ENCODE measurements around the gene KLHL17. TPM values are rescaled to one million over a fixed set of nuclear protein-coding genes. Genes with fewer than 3 reads are reported as not detected.

KLHL17 gene
- total RNA-seq, 1 experiment from 2014 or later: 32.1 TPM

- Histone ChIP-seq H3K9me2 (replicated peaks; ENCODE audit: low read length) (no peaks in the 10 kb centered on the region), H2AFZ (ENCODE audit: low read length) (peak overlapping the region; percentile 41), H3K9me3 (ENCODE audit: low read length) (no peaks in the 10 kb centered on the region), H3K79me2 (ENCODE audit: low read length) (peaks cover 48% of the 10 kb centered on the region), H4K20me1 (ENCODE audit: low read length) (peaks cover 22% of the 10 kb centered on the region), H3K4me2 (ENCODE audit: low read length) (peak overlapping the region; percentile 89), H3K4me1 (ENCODE audit: insufficient read depth, low read length) (peaks cover 5% of the 10 kb centered on the region), H3K27me3 (ENCODE audit: low read length) (no peaks in the 10 kb centered on the region), H3K4me3 (ENCODE audit: low read length) (peak overlapping the region; percentile 93), H3F3A (ENCODE audit: low read length, unreplicated experiment) (no peaks in the 10 kb centered on the region), H3K27ac (ENCODE audit: low read length) (peak overlapping the region; percentile 96), H3K36me3 (ENCODE audit: low read depth, low read length) (no peaks in the 10 kb centered on the region), H3K9ac (ENCODE audit: low read length) (peak overlapping the region; percentile 97)
- CTCF ChIA-PET: interaction anchor here (0.6 to 0.7 kb wide), 2 partner anchors 18 to 20 kb away, joined by 3 to 4 read pairs; partner anchors contain the start of gene AGRN
- TSS peak; percentile 60 for BruUV-seq (replicated peaks)
- TF ChIP-seq CTCF (conservative IDR thresholded peaks at IDR 0.05; ENCODE audit: low read depth, low read length): no peak
- no peak for TF ChIP-seq EZH2 (IDR thresholded peaks at IDR 0.05; ENCODE audit: low read length, unreplicated experiment)
- TF ChIP-seq EZH2phosphoT487 (IDR thresholded peaks at IDR 0.05; ENCODE audit: borderline replicate concordance, low read length): peak; percentile 96
- ATAC-seq (peak; percentile 53), DNase-seq (peak; percentile 90)
- intact Hi-C loops (cut with micrococcal nuclease): loop anchor here (1.0 kb wide), 1 partner anchor 13 kb away; the partner anchor contains the start of gene ISG15
- POLR2A ChIA-PET (ENCODE audit: unreplicated experiment): interaction anchor here (0.6 to 1.6 kb wide), 6 partner anchors 14 to 373 kb away, joined by 3 to 10 read pairs (median 4); partner anchors contain the start of gene AGRN
These were observed 40.1 kb downstream of the KLHL17 start for GRCh38 chr1:1000357-1001056.

- Histone ChIP-seq H3K27me3 (ENCODE audit: low read length) (no peaks in the 10 kb centered on the region), H3K27ac (ENCODE audit: low read length) (peak overlapping the region; percentile 96), H3K4me3 (ENCODE audit: low read length) (peak overlapping the region; percentile 93), H3K79me2 (ENCODE audit: low read length) (peaks cover 48% of the 10 kb centered on the region), H3F3A (ENCODE audit: low read length, unreplicated experiment) (no peaks in the 10 kb centered on the region), H3K36me3 (ENCODE audit: low read depth, low read length) (no peaks in the 10 kb centered on the region), H3K9me2 (replicated peaks; ENCODE audit: low read length) (no peaks in the 10 kb centered on the region), H2AFZ (ENCODE audit: low read length) (no peak overlapping the region), H3K4me1 (ENCODE audit: insufficient read depth, low read length) (peaks cover 12% of the 10 kb centered on the region), H3K4me2 (ENCODE audit: low read length) (peak overlapping the region; percentile 89), H3K9ac (ENCODE audit: low read length) (peak overlapping the region; percentile 97), H3K9me3 (ENCODE audit: low read length) (no peaks in the 10 kb centered on the region), H4K20me1 (ENCODE audit: low read length) (peaks cover 22% of the 10 kb centered on the region)
- intact Hi-C loops (cut with micrococcal nuclease): no loop called here
- ChIA-PET CTCF (interaction anchor here (0.6 kb wide), 1 partner anchor 19 kb away, joined by 4 read pairs; the partner anchor contains the start of gene AGRN), POLR2A (ENCODE audit: unreplicated experiment) (interaction anchor here (0.6 to 1.6 kb wide), 2 partner anchors 13 to 372 kb away, joined by 4 to 8 read pairs; no protein-coding TSS in a partner anchor)
- BruUV-seq (replicated peaks): no TSS peak
- DNase-seq: no peak
- ATAC-seq: peak; percentile 0
- no peak for TF ChIP-seq CTCF (conservative IDR thresholded peaks at IDR 0.05; ENCODE audit: low read depth, low read length)
- TF ChIP-seq EZH2phosphoT487 (IDR thresholded peaks at IDR 0.05; ENCODE audit: borderline replicate concordance, low read length): no peak
- TF ChIP-seq EZH2 (IDR thresholded peaks at IDR 0.05; ENCODE audit: low read length, unreplicated experiment): no peak
These were observed 40.8 kb downstream of the KLHL17 start for GRCh38 chr1:1001057-1001783.

Measured in PC-3 (cell line).